HG02623 (cell line): ENCODE results near the gene PPP1R1A.

Experiments
- ATAC-seq: cut with Tn5 transposase; IDR thresholded peaks from one replicate; pipeline ENCODE4 v1.9.1; 2021; ENCODE audit warnings: moderate library complexity; ENCODE audit not compliant: unreplicated experiment

Gene PPP1R1A

GRCh38 chr12:54572881-54573280, 15.6 kb downstream of the PPP1R1A start:
- ATAC-seq: no peak

GRCh38 chr12:54571193-54572188, 17.0 kb downstream of the PPP1R1A start:
- no peak for ATAC-seq

- no peak for ATAC-seq
Observed at GRCh38 chr12:54569995-54570528, 18.4 kb downstream of the PPP1R1A start.

- no peak for ATAC-seq
Observed at GRCh38 chr12:54569072-54569471, 19.4 kb downstream of the PPP1R1A start.

- ATAC-seq: no peak
Observed at GRCh38 chr12:54566792-54567191, 21.7 kb downstream of the PPP1R1A start.

- no peak for ATAC-seq
Observed at GRCh38 chr12:54565986-54566544, 22.4 kb downstream of the PPP1R1A start.

- no peak for ATAC-seq
Observed at GRCh38 chr12:54565310-54565985, 23.0 kb downstream of the PPP1R1A start.

GRCh38 chr12:54564768-54565167, 23.7 kb downstream of the PPP1R1A start:
- ATAC-seq: no peak

GRCh38 chr12:54563787-54564186, 24.7 kb downstream of the PPP1R1A start:
- no peak for ATAC-seq

GRCh38 chr12:54562750-54563356, 25.6 kb downstream of the PPP1R1A start:
- ATAC-seq: no peak

- ATAC-seq: no peak
Observed at GRCh38 chr12:54561164-54561563, 27.3 kb downstream of the PPP1R1A start.

GRCh38 chr12:54560374-54560858, 28.0 kb downstream of the PPP1R1A start:
- ATAC-seq: peak; percentile 100

- no peak for ATAC-seq
Observed at GRCh38 chr12:54558759-54559158, 29.7 kb downstream of the PPP1R1A start.

GRCh38 chr12:54558311-54558710, 30.1 kb downstream of the PPP1R1A start:
- ATAC-seq: no peak

- no peak for ATAC-seq
Observed at GRCh38 chr12:54555670-54556257, 32.7 kb downstream of the PPP1R1A start.

- no peak for ATAC-seq
Observed at GRCh38 chr12:54549774-54550451, 38.5 kb downstream of the PPP1R1A start.

GRCh38 chr12:54546511-54546910, 41.9 kb downstream of the PPP1R1A start:
- no peak for ATAC-seq

GRCh38 chr12:54544743-54545142, 43.7 kb downstream of the PPP1R1A start:
- ATAC-seq: no peak

GRCh38 chr12:54543526-54543925, 44.9 kb downstream of the PPP1R1A start:
- ATAC-seq: no peak

- no peak for ATAC-seq
Observed at GRCh38 chr12:54541751-54542290, 46.6 kb downstream of the PPP1R1A start.
